Stimulated activated memory B cell treated with anti-CD40 and anti-IgM and Interleukin-4, amounts not matched to agents 10 μg/mL and 1 μg/mL and 100 μg/mL, for 72 hours (primary cell): Measurements from ENCODE around the gene C4orf51.

Source experiments
- ATAC-seq: fragments of 150-1000 bp; cut with Tn5 transposase; 2 replicates; pipeline ENCODE4 v1.10.0; 2021
- H3K27ac Mint-ChIP-seq: one replicate; pipeline ENCODE4 v1.8.0; 2022; ENCODE audit warnings: mild to moderate bottlenecking, mixed read lengths
- H3K27me3 Mint-ChIP-seq: one replicate; pipeline ENCODE4 v1.8.0; 2022; ENCODE audit warnings: mixed read lengths
- H3K36me3 Mint-ChIP-seq: one replicate; pipeline ENCODE4 v1.8.0; 2022; ENCODE audit warnings: mixed read lengths
- H3K4me1 Mint-ChIP-seq: one replicate; pipeline ENCODE4 v1.8.0; 2022; ENCODE audit warnings: mixed read lengths
- H3K4me3 Mint-ChIP-seq: one replicate; pipeline ENCODE4 v1.8.0; 2022; ENCODE audit warnings: mild to moderate bottlenecking, moderate library complexity, mixed read lengths
- H3K9me3 Mint-ChIP-seq: one replicate; pipeline ENCODE4 v1.8.0; 2022; ENCODE audit warnings: mixed read lengths

The C4orf51 gene

GRCh38 chr4:145760961-145761929 is 81.3 kb downstream of the C4orf51 start:
- no peak overlapping the region for H3K27ac Mint-ChIP-seq

GRCh38 chr4:145762719-145763118 is 82.8 kb downstream of the C4orf51 start:
- no peak overlapping the region for H3K27ac Mint-ChIP-seq
- ATAC-seq = no peak
- H3K36me3 Mint-ChIP-seq = peaks cover 95% of the 10 kb centered on the region
- H3K27me3 Mint-ChIP-seq = no peaks in the 10 kb centered on the region
- peaks cover 2% of the 10 kb centered on the region for H3K9me3 Mint-ChIP-seq
- H3K4me1 Mint-ChIP-seq = no peaks in the 10 kb centered on the region
- H3K4me3 Mint-ChIP-seq = no peak overlapping the region

More at GRCh38 chr4:145760961-145761929, 81.3 kb downstream of the C4orf51 start:
- Mint-ChIP-seq H3K4me1 (no peaks in the 10 kb centered on the region), H3K9me3 (no peaks in the 10 kb centered on the region), H3K4me3 (no peak overlapping the region), H3K27me3 (no peaks in the 10 kb centered on the region), H3K36me3 (peaks cover 81% of the 10 kb centered on the region)
- no peak for ATAC-seq

DNA sequence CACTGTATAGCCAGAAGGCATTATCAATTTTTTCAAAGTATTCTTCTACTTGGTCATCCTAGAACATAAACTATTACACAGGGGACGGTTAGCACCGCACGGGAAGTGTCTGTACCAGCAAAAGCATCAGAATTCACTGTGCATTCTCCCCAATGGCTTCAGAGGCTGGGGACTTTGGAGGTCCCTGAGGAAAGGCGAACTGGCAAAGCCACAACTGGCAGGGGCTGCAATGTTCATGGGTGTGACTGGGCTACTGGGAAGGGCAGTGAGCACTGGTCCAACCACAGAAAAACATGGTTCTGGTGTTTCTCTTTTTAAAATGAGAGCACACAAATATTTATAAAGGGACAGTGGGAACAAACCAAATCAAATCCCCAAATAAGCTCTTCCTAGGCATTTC is 83.5 kb downstream of the C4orf51 start:
- H3K4me1 Mint-ChIP-seq = no peaks in the 10 kb centered on the region
- ATAC-seq = no peak
- no peak overlapping the region for H3K4me3 Mint-ChIP-seq
- H3K27me3 Mint-ChIP-seq = no peaks in the 10 kb centered on the region
- peaks cover 2% of the 10 kb centered on the region for H3K9me3 Mint-ChIP-seq
- H3K36me3 Mint-ChIP-seq = peaks cover 98% of the 10 kb centered on the region
- H3K27ac Mint-ChIP-seq = no peak overlapping the region

- ATAC-seq = no peak
- no peak overlapping the region for H3K4me3 Mint-ChIP-seq
- H3K27me3 Mint-ChIP-seq = no peaks in the 10 kb centered on the region
- peaks cover 2% of the 10 kb centered on the region for H3K9me3 Mint-ChIP-seq
- no peaks in the 10 kb centered on the region for H3K4me1 Mint-ChIP-seq
- H3K36me3 Mint-ChIP-seq = peaks cover 90% of the 10 kb centered on the region
- H3K27ac Mint-ChIP-seq = no peak overlapping the region
Observed at GRCh38 chr4:145766273-145766672, 86.3 kb downstream of the C4orf51 start.

DNA sequence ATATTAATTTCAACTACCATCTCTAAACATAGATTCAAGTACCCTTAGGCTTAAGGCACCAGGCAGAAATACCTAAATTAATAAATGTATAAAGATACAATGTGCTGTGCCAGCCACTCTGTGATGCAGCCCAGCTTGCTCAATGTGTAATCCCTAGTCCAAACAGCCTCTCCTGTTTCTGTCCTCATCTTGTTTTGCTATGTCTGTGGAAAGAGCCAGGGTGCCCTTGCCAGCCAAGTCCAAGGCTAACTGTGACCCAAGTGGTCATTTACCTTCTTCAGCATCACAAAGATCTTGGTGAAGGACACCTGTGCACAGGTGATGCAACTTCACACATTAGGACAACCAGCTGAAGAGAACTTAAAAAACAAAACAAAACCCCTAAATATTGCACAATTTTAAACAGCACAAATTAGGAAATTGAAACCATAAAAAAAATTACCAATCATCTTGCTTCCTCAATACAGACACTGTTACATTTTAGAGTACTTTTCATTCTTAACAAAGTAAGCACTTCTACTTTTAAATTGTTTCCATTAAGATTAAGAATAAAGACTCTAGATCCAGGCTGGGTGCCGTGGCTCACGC is 89.6 kb downstream of the C4orf51 start:
- no peaks in the 10 kb centered on the region for H3K4me1 Mint-ChIP-seq
- H3K4me3 Mint-ChIP-seq = no peak overlapping the region
- no peaks in the 10 kb centered on the region for H3K27me3 Mint-ChIP-seq
- no peak overlapping the region for H3K27ac Mint-ChIP-seq
- peaks cover 2% of the 10 kb centered on the region for H3K9me3 Mint-ChIP-seq
- no peak for ATAC-seq
- peaks cover 84% of the 10 kb centered on the region for H3K36me3 Mint-ChIP-seq

DNA sequence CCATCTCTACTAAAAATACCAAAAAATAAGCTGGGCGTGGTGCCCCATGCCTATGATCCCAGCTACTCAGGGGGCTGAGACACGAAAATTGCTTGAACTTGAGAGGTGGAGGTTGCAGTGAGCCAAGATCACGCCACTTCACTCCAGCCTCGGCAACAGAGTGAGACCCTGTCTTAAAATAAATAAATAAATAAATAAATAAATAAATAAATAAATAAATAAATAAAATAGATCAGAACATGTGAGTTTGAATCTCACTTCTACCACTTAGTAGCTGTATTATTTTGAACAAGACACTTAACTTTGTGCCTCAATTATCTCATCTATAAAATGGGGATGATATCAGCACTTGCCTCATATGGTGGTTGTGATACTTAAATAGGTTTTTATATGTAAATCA is 90.2 kb downstream of the C4orf51 start:
- Mint-ChIP-seq H3K4me3 (no peak overlapping the region), H3K4me1 (no peaks in the 10 kb centered on the region), H3K9me3 (peaks cover 2% of the 10 kb centered on the region), H3K36me3 (peaks cover 81% of the 10 kb centered on the region), H3K27ac (no peak overlapping the region), H3K27me3 (no peaks in the 10 kb centered on the region)
- ATAC-seq = no peak

GRCh38 chr4:145772347-145772746 is 92.4 kb downstream of the C4orf51 start:
- ATAC-seq = no peak
- no peak overlapping the region for H3K4me3 Mint-ChIP-seq
- H3K4me1 Mint-ChIP-seq = no peaks in the 10 kb centered on the region
- H3K9me3 Mint-ChIP-seq = peaks cover 2% of the 10 kb centered on the region
- H3K36me3 Mint-ChIP-seq = peaks cover 68% of the 10 kb centered on the region
- no peaks in the 10 kb centered on the region for H3K27me3 Mint-ChIP-seq
- no peak overlapping the region for H3K27ac Mint-ChIP-seq

DNA sequence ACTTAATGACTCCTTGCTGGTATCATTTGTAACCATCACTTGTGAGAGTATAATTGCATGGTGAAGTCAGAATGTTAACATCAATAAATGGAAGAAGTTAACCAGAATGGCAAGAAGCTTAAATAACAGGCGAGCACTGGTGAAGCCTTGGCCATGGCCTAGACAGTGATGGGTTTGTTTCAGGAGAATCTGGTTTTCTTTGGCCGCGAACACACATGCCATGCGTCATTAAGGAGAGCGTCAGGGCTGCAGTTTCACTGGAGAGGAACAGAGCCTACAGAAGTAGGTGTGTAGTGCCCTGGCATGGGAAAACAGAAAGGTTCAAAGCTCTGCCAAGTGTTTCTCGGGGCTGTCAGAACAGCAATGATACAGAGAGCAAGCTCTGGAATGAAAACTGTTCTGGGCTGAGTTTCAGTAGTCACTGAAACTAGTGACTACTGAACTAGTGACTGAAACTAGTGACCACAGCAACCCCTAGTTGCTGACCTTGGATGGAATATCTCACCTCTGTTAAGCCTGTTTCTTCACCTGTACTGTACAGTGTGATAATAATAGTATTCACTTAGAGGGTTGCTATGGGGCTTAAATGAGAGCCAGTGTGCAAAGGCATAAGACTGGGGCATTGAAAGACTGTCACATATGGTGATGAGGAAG is 93.8 kb downstream of the C4orf51 start:
- no peak overlapping the region for H3K4me3 Mint-ChIP-seq
- H3K9me3 Mint-ChIP-seq = no peaks in the 10 kb centered on the region
- no peaks in the 10 kb centered on the region for H3K4me1 Mint-ChIP-seq
- no peaks in the 10 kb centered on the region for H3K27me3 Mint-ChIP-seq
- peak overlapping the region; percentile 30 for H3K27ac Mint-ChIP-seq
- H3K36me3 Mint-ChIP-seq = peaks cover 64% of the 10 kb centered on the region
- ATAC-seq = no peak

- no peak for ATAC-seq
- peaks cover 61% of the 10 kb centered on the region for H3K36me3 Mint-ChIP-seq
- no peak overlapping the region for H3K27ac Mint-ChIP-seq
- H3K27me3 Mint-ChIP-seq = no peaks in the 10 kb centered on the region
- no peak overlapping the region for H3K4me3 Mint-ChIP-seq
- no peaks in the 10 kb centered on the region for H3K9me3 Mint-ChIP-seq
- H3K4me1 Mint-ChIP-seq = no peaks in the 10 kb centered on the region
Observed at GRCh38 chr4:145774473-145774872, 94.5 kb downstream of the C4orf51 start.

- H3K27ac Mint-ChIP-seq = no peak overlapping the region
- no peaks in the 10 kb centered on the region for H3K27me3 Mint-ChIP-seq
- no peak overlapping the region for H3K4me3 Mint-ChIP-seq
- no peaks in the 10 kb centered on the region for H3K4me1 Mint-ChIP-seq
- H3K9me3 Mint-ChIP-seq = no peaks in the 10 kb centered on the region
- ATAC-seq = no peak
- peaks cover 59% of the 10 kb centered on the region for H3K36me3 Mint-ChIP-seq
Observed at GRCh38 chr4:145775406-145775805, 95.5 kb downstream of the C4orf51 start.

DNA sequence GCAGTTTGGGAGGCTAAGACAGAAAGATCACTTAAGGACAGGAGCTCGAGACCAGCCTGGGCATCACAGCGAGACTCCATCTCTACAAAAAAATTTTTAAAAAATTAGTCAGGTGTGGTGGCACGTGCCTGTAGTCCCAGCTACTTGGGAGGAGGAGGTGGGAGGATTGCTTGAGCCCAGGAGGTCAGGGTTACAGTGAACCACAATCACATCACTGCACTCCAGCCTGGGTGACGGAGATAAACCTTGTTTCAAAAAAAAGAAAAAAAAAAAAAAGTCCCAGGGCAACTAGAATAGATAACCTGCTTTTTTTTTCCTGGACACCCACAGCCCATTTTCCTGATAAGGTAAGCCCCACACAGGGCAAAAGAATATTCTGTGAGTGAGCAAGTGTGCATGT is 96.3 kb downstream of the C4orf51 start:
- Mint-ChIP-seq H3K27ac (no peak overlapping the region), H3K4me1 (no peaks in the 10 kb centered on the region), H3K36me3 (peaks cover 63% of the 10 kb centered on the region), H3K4me3 (no peak overlapping the region), H3K27me3 (no peaks in the 10 kb centered on the region), H3K9me3 (no peaks in the 10 kb centered on the region)
- ATAC-seq = no peak

DNA sequence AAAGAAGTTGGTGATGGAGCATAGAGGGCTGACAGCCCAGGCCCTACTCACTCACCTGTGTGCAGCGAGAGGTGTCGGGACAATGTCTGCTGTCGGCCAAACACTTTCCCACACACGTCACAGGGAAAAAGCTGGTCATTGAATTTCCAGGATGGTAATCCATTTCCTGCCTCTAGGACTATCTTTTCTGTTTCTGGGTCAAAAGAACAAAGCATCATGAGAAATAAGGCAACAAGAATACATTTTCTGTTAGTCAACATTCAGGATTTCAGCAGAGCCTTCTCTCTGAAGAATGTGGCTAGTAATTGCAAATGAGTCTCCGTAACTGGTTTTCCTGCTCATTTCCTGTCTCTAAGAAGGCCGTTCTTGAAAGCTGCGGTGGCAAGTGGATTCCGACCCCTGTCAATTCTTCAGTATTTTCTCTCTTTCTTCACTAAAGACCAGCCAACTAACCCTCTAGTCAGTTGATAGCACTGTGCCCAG is 99.4 kb downstream of the C4orf51 start:
- no peak overlapping the region for H3K4me3 Mint-ChIP-seq
- no peak for ATAC-seq
- H3K9me3 Mint-ChIP-seq = no peaks in the 10 kb centered on the region
- H3K36me3 Mint-ChIP-seq = peaks cover 66% of the 10 kb centered on the region
- no peaks in the 10 kb centered on the region for H3K4me1 Mint-ChIP-seq
- no peaks in the 10 kb centered on the region for H3K27me3 Mint-ChIP-seq
- no peak overlapping the region for H3K27ac Mint-ChIP-seq

DNA sequence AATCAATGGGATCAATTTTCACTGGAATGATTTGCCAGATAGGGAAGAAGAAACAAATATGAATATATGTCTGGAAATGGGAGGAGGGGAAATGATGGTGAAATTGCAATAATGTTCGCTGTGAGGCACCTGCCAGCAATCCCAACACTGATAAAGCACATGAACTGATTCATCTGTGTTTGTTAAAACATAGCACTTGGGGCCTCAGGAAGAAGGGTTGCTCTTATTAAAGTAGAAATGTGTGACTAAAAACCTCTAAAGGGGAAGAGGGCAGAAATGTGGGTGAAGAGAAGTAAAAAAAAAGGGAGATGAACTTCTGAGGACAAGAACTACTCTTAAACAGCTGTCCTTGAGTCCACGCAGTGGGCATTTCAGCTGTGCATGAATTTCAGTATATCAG is 101.4 kb downstream of the C4orf51 start:
- ATAC-seq = no peak
- H3K36me3 Mint-ChIP-seq = peaks cover 73% of the 10 kb centered on the region
- H3K4me3 Mint-ChIP-seq = no peak overlapping the region
- H3K27ac Mint-ChIP-seq = peak overlapping the region; percentile 12
- no peaks in the 10 kb centered on the region for H3K4me1 Mint-ChIP-seq
- H3K9me3 Mint-ChIP-seq = peaks cover 8% of the 10 kb centered on the region
- no peaks in the 10 kb centered on the region for H3K27me3 Mint-ChIP-seq
